Mesenchymal stem cell (in vitro differentiated cells and primary cell): Measurements from ENCODE around the gene ADRA2A. TPM values are rescaled to one million over a fixed set of nuclear protein-coding genes. Genes with fewer than 3 reads are reported as not detected.

ENCODE experiments used
- DNase-seq: peaks from one replicate; pipeline ENCODE4 v3.0.0-alpha.2; 2013
- H2AFZ ChIP-seq: one replicate; pipeline ENCODE4 v1.6.1; 2013; ENCODE audit warnings: low read depth, mild to moderate bottlenecking, control low read depth, inconsistent platforms, low read length, moderate library complexity
- H2AK5ac ChIP-seq: 2 replicates; pipeline ENCODE4 v1.6.1; 2013; ENCODE audit warnings: low read length, moderate library complexity, mild to moderate bottlenecking, inconsistent platforms; ENCODE audit not compliant: severe bottlenecking
- H2BK120ac ChIP-seq: one replicate; pipeline ENCODE4 v1.6.1; 2013; ENCODE audit warnings: low read depth, mild to moderate bottlenecking, inconsistent platforms, low read length, moderate library complexity
- H2BK12ac ChIP-seq, 2 experiments: one replicate each; pipeline ENCODE4 v1.6.1; 2013; ENCODE audit warnings: inconsistent platforms in 2 of 2, low read length in 2 of 2, mild to moderate bottlenecking in 2 of 2, moderate library complexity in 2 of 2, control low read depth in 1 of 2
- H2BK15ac ChIP-seq: one replicate; pipeline ENCODE4 v1.6.1; 2013; ENCODE audit warnings: mild to moderate bottlenecking, low read depth, inconsistent platforms; ENCODE audit not compliant: poor library complexity, severe bottlenecking
- H2BK5ac ChIP-seq: 2 replicates; pipeline ENCODE4 v1.6.1; 2013; ENCODE audit warnings: low read depth, mild to moderate bottlenecking, low read length, control low read depth, inconsistent platforms; ENCODE audit not compliant: poor library complexity, severe bottlenecking
- H3K14ac ChIP-seq, 2 experiments: one replicate each; pipeline ENCODE4 v1.6.1; 2013; ENCODE audit warnings: inconsistent platforms in 2 of 2, low read length in 2 of 2, control low read depth in 1 of 2, mild to moderate bottlenecking in 1 of 2, moderate library complexity in 1 of 2
- H3K18ac ChIP-seq, 2 experiments: one replicate each; pipeline ENCODE4 v1.6.1; 2013; ENCODE audit warnings: inconsistent platforms in 2 of 2, low read length in 2 of 2, control low read depth in 1 of 2, low read depth in 1 of 2, mild to moderate bottlenecking in 1 of 2
- H3K23ac ChIP-seq, 2 experiments: one replicate each; pipeline ENCODE4 v1.6.1; 2013; ENCODE audit warnings: inconsistent platforms in 2 of 2, low read length in 2 of 2, mild to moderate bottlenecking in 2 of 2, moderate library complexity in 2 of 2, control low read depth in 1 of 2
- H3K27ac ChIP-seq: 2 replicates; pipeline ENCODE4 v1.5.1; 2013; ENCODE audit warnings: mild to moderate bottlenecking, moderate library complexity, low read length, control low read depth, inconsistent platforms; ENCODE audit not compliant: poor library complexity, severe bottlenecking
- H3K27me3 ChIP-seq, 2 experiments: 2 replicates each; pipeline versions ENCODE4 v1.6.1 to v1.7.0; 2013; ENCODE audit warnings: low read length in 2 of 2, mild to moderate bottlenecking in 2 of 2, moderate library complexity in 2 of 2, control low read depth in 1 of 2, inconsistent platforms in 1 of 2; ENCODE audit not compliant: control insufficient read depth in 1 of 2, insufficient read depth in 1 of 2
- H3K36me3 ChIP-seq, 2 experiments: 2 replicates each; pipeline versions ENCODE4 v1.6.1 to v1.7.0; 2013; ENCODE audit warnings: low read length in 2 of 2, control low read depth in 1 of 2, inconsistent platforms in 1 of 2, low read depth in 1 of 2, mild to moderate bottlenecking in 1 of 2; ENCODE audit not compliant: insufficient read depth in 2 of 2, control insufficient read depth in 1 of 2
- H3K4ac ChIP-seq, 2 experiments: one replicate each; pipeline ENCODE4 v1.6.1; 2013; ENCODE audit warnings: inconsistent platforms in 2 of 2, low read length in 2 of 2, mild to moderate bottlenecking in 2 of 2, moderate library complexity in 2 of 2, control low read depth in 1 of 2, low read depth in 1 of 2
- H3K4me1 ChIP-seq: 2 replicates; pipeline ENCODE4 v1.6.1; 2013; ENCODE audit warnings: low read depth, low read length, control low read depth; ENCODE audit not compliant: control insufficient read depth, insufficient read depth
- H3K4me2 ChIP-seq: 2 replicates; pipeline ENCODE4 v1.6.1; 2013; ENCODE audit warnings: low read length, mild to moderate bottlenecking, inconsistent platforms; ENCODE audit not compliant: poor library complexity, severe bottlenecking
- H3K4me3 ChIP-seq, 2 experiments: 2 replicates each; pipeline versions ENCODE4 v1.5.1 to v1.7.0; 2013; ENCODE audit warnings: low read length in 2 of 2, mild to moderate bottlenecking in 2 of 2, control low read depth in 1 of 2, low read depth in 1 of 2; ENCODE audit not compliant: insufficient read depth in 1 of 2
- H3K79me1 ChIP-seq: replicated peaks from 2 replicates; pipeline ENCODE4 v1.6.1; 2013; ENCODE audit warnings: mild to moderate bottlenecking, control low read depth, low read length, inconsistent platforms; ENCODE audit not compliant: poor library complexity, severe bottlenecking
- H3K9ac ChIP-seq: 2 replicates; pipeline ENCODE4 v1.7.0; 2013; ENCODE audit warnings: mild to moderate bottlenecking, low read length, moderate library complexity
- H3K9me3 ChIP-seq: 2 replicates; pipeline ENCODE4 v1.7.0; 2013; ENCODE audit warnings: mild to moderate bottlenecking, low read length; ENCODE audit not compliant: control insufficient read depth
- H4K8ac ChIP-seq: one replicate; pipeline ENCODE4 v1.6.1; 2013; ENCODE audit warnings: inconsistent platforms, mild to moderate bottlenecking, low read length, moderate library complexity
- H4K91ac ChIP-seq: one replicate; pipeline ENCODE4 v1.6.1; 2013; ENCODE audit warnings: mild to moderate bottlenecking, low read length, inconsistent platforms
- WGBS: methylation state at CpG from one replicate; pipeline ENCODE4 v1.1.7; 2013; ENCODE audit warnings: mixed read lengths; 5-methylcytosine and 5-hydroxymethylcytosine counted together
- small RNA-seq: library from polyadenylated mRNA; stranded (forward); fragments of <200 nt; extraction: miRNeasy Mini kit (QIAGEN cat#:217004); gene quantifications from one replicate; pipeline ENCODE3, GENCODE V24; 2013; ENCODE audit warnings: low read depth

ADRA2A gene

GRCh38 chr10:111130471-111130870, 53.6 kb downstream of the ADRA2A start:
- WGBS = 72% methylated on average over 5 of the region's 5 CpGs
- Histone ChIP-seq H2AFZ (no peak overlapping the region), H3K36me3 (no peaks in the 10 kb centered on the region), H4K91ac (no peak overlapping the region), H2BK120ac (no peak overlapping the region), H3K4me2 (no peak overlapping the region), H2BK15ac (no peak overlapping the region), H3K23ac (no peak overlapping the region), H3K27ac (no peak overlapping the region), H3K4ac (no peak overlapping the region), H3K9ac (no peak overlapping the region), H3K9me3 (no peaks in the 10 kb centered on the region), H2BK5ac (no peak overlapping the region), H3K18ac (no peak overlapping the region), H3K4me3 (no peak overlapping the region), H2BK12ac (no peak overlapping the region), H3K79me1 (no peaks in the 10 kb centered on the region), H4K8ac (no peak overlapping the region), H3K27me3 (no peaks in the 10 kb centered on the region), H2AK5ac (no peak overlapping the region), H3K14ac (peak overlapping the region in 1 of 2 experiments; percentile 36), H3K4me1 (no peaks in the 10 kb centered on the region)
- DNase-seq = no peak

Small RNAs within 50 kb of the gene (small RNA-seq; reads per million reads assigned to genes)
- gene AL355863.1 = not detected
